Measurements from ENCODE around the gene RAD51C.
"Not testable (repeated sequence)": the region's sequence is repeated elsewhere in the genome, so short reads cannot be mapped to it uniquely, and the experiment has no call there.

Gene RAD51C

DNA sequence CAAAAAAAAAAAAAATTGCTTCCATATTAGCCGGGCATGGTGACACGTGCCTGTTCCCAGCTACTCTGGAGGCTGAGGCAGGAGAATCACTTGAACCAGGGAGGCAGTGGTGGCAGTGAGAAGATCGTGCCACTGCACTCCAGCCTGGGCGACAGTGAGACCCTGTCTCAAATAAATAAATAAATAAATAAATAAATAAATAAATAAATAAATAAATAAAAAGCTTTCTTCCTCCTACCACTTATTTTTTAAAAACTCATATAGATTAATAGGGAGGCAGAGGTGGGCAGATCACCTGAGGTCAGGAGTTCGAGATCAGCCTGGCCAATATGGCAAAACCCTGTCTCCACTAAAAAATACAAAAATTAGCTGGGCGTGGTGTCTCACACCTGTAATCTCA is 7.9 kb upstream of the RAD51C start:
- DNase-seq, result not testable (repeated sequence)

DNA sequence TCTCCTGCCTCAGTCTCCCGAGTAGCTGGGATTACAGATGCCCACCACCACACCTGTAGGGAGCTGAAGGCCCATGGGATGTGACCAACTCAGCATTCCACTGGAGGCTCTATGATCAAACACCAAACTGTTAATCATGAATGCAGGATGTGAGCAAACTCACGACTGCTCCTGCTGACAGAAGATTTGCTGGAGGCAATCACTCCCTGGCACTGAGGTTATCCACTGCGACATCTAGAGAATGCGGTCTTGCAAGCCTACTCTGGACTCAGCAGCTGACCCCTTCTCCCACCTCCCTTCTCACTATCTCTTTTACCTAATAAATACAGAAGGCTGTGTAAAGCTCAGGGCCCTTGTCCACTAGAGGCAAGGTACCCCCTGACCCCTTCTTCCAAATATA is 5.4 kb upstream of the RAD51C start:
- DNase-seq, result no peak

DNA sequence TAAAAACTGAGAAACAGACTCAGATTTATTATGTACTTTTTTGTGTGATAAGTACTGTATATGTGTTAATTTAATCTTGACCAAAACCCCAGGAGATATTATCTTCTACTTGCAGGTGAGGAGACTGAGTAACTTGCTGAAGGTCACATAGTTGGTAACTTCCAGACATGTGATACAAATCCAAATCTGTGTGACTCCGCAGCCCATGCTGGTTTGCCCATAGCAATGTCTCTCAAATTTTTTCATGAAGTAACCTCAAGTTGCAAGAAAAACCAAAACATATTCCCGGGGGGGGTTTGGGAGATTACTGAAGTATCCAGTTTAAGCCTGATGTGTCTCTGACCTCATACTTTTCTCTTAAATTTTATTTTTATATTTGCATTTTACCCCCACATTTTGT is 3.9 kb upstream of the RAD51C start:
- DNase-seq, result no peak

DNA sequence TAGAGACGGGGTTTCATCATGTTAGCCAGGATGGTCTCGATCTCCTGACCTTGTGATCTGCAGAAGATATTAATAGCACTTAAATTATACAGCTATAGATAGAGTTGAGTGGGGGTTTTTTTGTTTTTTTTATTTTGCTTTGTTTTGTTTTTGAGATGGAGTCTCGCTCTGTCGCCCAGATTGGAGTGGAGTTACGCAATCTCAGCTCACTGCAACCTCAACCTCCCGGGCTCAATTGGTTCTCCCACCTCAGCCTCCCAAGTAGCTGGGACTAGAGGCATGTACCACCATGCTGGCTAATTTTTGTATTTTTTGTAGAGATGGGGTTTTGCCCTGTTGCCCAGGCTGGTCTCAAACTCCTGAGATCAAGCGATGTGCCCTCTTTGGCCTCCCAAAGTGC is 2.4 kb upstream of the RAD51C start:
- not testable (repeated sequence) for DNase-seq

DNA sequence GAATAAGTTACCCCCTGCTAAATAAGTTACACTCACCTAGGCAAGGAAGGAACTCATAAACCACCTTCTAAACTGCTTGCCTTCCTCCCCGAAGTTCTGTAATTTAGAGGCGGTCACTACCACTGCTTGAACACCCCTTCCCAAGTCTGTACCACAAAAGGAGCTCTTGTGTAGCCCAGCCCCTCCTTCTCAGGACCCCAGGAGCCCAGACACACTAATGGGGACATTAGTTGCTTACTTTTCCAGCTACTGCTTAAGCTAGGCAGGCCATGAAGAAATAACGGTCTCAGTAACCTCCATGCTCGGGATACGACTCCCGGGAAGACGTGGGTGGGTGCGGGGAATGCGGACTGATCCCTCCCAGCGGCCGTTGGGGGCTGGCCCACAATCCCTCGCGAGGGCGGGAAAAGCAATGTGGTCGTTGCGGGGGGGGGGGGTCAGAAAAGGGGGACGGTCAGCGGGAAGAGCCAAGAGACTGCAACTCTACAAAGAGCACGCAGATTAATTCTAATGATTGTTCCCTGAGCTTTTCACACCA is 632 bp upstream of the RAD51C start, which contains the start of gene TEX14:
Gene TEX14, minus strand, starts transcription at position 345 of the 538 bp plus-strand sequence. CDS start 40,044 bp downstream, outside the sequence.
- DNase-seq, result no peak

DNA sequence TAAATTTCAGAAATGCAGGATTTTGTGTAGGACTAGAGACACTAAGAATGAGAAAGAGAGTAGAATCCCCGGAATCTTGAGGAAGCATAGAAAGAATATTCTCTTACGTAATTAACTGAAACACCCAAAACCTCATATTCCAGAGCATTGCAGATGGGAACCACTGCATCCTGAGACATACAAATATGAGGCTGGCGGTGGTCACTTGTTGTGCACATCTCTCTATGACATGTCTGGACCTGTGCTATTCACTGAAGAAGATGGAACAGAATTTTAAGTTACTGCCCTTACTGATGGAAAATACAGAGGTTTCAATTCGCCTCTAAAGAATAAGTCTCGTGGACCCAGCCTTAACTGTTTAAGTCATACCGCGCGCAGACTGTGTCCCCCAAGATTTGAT is 806 bp downstream of the RAD51C start:
- DNase-seq, result no peak

DNA sequence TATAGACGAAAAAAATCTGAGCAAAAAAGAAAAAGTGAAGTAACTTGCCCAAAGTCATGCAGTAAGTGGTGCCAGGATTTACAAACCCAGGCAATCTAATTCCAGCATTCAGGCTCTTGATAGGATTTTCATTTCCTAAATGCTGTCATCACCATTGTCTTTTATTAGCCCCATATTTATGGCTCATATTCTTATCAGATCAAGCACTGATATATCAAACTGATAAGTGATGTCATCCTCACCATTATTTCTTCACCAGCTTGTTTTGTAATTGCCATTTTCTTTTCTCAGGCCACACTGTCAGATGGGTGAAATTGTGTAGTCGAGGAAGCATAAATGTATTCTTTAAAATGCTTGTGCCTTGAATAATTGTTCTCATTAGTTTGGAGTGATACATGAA is 1.3 kb downstream of the RAD51C start:
- no peak for DNase-seq

DNA sequence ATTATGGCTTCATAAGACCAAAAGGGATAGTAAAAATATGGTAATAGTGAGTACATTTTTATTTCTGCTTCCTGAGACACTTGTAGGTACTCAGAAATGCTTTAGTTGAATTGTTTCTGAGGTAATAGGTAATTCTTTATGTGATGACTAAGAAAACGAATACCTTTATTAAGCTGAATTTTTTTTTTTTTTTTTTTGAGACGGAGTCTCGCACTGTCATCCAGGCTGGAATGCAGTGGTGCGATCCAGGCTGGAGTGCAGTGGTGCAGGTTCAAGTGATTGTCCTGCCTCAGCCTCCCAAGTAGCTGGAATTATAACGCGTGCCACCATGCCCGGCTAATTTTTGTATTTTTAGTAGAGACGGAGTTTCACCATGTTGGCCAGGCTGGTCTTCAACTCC is 1.9 kb downstream of the RAD51C start:
- no peak for DNase-seq

DNA sequence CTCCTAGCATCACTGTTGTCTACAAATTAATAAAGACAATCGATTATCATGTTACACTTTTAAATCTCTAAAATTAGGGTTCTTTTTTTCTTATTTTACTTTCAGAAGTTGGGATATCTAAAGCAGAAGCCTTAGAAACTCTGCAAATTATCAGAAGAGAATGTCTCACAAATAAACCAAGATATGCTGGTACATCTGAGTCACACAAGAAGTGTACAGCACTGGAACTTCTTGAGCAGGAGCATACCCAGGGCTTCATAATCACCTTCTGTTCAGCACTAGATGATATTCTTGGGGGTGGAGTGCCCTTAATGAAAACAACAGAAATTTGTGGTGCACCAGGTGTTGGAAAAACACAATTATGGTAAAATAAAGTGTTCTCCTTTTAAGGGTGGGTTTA is 2.4 kb downstream of the RAD51C start:
- no peak for DNase-seq

DNA sequence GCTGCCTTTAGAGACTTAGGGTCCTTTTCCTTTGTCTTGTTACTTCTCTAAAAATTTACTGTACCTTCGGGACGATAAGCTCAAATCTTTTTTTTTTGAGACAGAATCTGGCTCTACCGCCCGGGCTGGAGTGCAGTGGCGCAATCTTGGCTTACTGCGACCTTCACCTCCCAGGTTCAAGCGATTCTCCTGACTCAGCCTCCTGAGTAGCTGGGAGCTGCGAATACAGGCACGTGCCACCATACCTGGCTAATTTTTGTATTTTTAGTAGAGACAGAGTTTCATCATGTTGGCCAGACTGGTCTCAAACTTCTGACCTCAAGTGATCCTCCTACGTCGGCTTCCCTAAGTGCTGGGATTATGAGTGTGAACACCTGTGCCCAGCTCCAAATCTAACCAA is 7.4 kb downstream of the RAD51C start:
- no peak for DNase-seq

DNA sequence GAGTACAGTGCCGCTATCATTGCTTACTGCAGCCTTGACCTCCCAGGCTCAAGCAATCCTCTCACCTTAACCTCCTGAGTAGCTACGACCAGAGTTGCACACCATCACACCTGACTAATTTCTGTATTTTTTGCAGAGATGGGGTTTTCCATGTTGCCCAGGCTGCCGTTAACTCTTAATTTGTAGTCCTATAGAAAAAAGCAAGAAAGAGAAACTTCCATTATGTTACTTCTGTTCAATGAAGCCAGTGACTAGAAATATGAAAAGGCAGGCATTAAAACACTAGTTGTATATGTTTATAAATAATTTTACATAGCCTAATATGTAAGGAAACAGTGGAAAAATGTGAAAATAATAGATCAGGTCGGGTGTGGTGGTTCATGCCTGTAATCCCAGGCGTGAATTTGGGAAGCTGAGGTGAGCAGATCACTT is 9.7 kb downstream of the RAD51C start:
- DNase-seq, result no peak

DNA sequence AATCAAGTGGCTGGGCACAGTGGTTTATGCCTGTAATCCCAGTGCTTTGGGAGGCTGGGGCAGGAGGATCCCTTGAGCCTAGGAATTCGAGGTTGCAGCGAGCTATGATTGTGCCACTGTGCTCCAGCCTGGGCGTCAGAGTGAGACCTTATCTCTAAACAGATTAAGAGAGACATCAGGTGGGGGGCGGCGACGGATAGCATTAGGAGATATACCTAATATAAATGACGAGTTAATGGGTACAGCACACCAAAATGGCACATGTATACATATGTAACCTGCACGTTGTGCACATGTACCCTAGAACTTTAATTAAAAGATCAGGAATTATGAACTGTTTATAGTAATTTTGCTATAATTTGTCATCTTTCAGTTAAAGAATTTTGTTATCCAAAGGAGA is 10.3 kb downstream of the RAD51C start:
- no peak for DNase-seq

DNA sequence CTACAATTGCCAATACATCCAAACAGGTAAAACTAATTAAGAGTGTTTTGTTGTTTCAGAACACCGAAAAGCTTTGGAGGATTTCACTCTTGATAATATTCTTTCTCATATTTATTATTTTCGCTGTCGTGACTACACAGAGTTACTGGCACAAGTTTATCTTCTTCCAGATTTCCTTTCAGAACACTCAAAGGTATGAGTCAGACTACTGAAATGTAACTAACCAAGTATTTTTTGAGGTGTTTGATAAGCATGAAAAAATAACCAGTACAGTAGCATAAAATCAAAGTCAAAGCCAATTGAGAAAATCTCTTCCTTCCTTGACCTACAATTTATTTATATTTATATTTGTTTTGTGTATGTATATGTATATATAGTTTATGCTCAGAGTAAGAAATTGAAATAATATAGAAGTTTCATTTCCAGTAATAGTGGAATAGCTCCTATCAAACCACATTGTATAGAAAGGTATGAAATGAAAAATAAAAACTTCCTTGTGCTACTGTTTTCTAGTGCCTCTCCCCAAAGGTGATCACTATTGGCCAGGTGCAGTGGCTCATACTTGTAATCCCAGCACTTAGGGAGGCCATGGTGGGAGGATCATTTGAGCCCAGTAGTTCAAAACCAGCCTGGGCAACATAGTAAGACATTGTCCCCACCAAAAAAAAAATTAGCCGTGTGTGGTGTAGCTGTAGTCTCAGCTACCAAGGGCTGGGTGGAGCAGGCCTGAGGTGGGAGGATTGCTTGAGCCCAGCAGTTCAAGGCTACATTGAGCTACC is 10.9 kb downstream of the RAD51C start:
- DNase-seq, result no peak

DNA sequence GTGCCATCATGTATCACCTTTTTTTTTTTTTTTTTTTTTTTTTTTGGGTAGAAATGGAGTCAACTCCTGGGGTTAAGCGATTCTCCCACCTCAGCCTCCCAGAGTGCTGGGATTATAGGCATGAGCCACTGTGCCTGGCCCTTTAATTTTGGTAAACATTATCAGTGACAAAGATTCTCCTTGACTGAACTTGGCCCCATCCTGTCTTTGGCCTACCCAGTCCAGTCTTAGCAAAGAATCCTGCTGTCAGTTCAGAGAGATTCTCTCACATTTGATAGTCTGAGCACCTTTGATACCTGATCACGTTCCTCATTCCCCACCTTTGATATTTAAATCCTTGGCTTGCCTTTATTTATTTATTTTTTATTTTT is 11.5 kb downstream of the RAD51C start:
- no peak for DNase-seq

DNA sequence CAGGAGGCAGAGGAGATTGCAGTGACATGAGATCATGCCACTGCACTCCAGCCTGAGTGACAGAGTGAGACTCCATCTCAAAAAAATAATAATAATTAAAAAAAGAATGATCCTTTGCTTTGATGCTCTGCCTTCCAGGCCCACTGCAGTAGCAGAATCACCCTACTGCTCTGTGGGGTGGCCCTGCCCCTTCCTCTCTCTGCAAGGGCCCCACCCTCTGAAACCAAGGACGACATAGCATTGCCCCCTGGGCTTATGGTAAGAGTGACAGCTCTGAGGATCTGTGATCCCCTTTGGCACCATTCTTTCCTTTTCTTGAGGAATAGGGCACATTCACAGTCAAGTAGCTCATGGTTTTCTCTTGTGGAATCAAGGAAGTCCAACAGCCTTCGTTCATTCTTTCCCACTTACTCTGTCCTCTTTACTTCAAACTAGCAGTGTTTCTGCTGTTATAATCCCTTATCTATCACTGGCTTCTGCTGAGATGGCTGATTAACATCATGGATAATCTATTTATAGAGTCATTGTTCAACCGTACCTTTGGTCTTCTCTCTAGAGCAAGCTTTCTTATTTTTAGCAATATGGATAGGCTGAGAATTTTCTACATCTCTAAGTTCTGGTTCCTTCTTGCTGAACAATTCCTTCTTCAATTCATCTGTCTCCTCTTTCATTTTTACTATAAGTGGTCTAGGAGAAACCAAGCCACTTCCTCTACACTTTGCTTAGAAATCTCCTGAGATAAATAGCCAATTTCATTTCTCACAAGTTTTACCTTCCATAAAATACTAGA is 14.1 kb downstream of the RAD51C start:
- no peak for DNase-seq

DNA sequence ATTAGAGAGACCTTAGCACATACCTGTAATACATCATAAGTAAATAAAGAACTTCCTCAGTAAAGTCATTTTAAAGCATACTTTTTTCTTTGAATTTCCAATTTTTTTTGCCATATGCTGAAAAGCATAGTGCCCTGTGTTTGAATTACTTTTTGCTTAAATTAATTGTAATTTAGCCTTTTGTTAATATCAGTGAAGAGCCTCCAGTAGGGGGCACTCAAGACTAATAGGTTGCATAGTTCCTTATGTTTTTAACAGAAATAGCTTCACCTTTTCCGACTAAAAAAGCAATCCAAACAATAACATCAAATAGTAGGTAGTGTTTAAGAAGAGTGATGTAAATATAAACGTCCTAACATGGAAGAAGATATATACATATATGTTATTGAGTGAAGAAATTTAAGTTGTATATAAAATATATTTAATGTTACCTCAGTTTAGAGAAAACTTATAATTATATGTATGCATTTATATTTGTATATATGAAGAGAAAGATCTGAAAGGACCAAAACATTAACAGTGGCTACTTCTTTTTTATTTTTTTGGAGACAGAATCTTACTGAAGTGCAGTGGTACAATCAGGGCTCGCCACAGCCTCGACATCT is 18.6 kb downstream of the RAD51C start:
- DNase-seq, result no peak

DNA sequence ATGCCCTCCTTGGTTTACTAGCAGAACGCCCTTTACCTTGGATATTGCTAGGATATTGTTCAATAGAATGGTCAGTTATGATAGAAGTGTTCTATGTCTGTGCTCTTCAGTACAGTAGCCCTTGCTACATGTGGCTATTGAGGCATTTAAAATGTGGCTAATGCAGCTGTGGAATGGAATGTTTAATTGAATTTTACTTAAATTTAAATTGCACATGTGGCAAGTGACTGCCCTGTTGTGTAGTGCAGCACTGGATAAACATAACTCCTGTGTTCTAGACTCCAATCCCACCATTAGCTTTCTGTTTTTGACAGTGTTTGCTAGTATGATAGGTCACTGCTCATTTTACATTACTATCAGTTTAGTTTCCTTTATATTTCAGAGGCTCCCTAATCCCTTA is 29.9 kb downstream of the RAD51C start:
- DNase-seq, result no peak

DNA sequence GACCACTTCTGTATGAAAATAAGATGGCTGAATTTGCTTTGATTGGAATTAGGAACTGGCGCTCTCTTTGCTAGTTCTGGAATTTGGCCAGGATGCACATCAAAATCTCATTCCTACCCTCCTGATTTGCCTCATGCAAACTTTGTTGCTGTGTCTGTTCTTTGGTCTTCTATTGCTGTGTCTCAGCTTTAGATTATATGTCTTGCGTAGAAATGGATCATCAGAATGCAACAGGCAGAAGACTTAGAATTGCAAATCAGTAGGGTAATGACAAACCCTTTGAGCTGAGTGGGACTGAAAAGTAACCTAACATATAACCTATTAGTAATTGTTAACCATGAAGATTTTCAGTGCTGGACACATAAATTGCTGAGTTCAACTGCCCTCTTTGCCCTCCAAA is 30.3 kb downstream of the RAD51C start:
- no peak for DNase-seq

DNA sequence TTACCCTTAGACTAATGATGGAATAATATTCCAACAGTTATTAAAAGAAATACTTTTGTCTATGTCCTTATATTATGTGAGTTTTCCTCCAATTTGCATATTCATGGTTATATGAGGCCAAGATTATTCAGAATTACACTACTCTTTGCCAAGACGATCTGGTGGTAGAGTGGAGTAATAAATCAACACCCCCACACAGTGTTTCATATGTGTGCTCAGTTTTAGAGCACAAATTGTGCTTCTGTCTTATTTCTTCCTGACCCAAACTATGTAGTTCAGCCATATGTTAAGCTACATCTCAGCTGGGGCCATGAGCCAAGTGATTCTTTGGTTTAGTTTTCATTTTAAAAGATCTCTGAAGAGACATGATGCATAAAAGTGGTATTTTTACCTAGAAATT is 36.4 kb downstream of the RAD51C start:
- no peak for DNase-seq

DNA sequence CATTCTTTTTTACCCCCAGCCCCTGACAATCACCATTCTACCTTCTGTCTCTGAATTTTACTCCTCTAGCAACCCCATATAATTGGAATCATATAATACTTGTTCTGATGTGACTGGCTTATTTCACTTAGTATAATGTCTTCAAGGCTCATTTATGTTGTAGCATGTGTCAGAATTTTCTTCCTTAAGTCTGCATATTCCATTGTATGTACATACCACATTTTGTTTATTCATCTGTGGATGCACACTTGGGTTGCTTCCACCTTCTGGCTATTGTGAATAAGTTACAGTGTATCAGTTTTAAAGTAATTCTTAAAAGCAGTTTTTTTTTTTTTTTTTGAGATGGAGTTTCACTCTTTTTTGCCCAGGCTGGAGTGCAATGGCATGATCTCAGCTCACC is 38.5 kb downstream of the RAD51C start:
- DNase-seq, result no peak

DNA sequence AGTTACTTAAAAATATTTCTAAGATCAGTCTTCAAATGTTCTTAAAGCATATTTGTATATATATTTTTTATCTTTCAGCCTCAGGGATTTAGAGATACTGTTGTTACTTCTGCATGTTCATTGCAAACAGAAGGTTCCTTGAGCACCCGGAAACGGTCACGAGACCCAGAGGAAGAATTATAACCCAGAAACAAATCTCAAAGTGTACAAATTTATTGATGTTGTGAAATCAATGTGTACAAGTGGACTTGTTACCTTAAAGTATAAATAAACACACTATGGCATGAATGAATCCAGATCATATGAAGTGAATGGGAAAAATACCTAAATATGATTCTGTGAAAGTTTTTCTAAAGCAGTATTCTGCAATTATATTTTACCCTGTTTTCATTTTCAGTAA is 41.6 kb downstream of the RAD51C start:
- DNase-seq, result no peak

DNA sequence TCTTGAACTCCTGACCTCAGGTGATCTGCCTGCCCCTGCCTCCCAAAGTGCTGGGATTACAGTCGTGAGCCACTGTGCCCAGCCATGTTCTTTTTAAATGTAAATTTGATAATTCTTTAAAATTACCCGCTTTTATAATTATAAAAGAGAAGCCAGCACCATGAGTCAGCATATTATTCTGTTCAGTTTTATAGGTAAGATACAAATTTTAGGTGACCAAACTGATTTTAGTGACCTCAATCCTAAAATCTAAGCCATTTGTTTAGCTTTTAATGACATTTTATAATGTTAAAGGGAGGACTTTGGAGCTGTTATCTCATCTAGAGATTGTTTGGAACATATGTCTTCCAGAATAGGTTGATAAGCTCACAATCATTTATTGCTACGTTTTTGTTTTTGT is 42.4 kb downstream of the RAD51C start:
- no peak for DNase-seq

DNA sequence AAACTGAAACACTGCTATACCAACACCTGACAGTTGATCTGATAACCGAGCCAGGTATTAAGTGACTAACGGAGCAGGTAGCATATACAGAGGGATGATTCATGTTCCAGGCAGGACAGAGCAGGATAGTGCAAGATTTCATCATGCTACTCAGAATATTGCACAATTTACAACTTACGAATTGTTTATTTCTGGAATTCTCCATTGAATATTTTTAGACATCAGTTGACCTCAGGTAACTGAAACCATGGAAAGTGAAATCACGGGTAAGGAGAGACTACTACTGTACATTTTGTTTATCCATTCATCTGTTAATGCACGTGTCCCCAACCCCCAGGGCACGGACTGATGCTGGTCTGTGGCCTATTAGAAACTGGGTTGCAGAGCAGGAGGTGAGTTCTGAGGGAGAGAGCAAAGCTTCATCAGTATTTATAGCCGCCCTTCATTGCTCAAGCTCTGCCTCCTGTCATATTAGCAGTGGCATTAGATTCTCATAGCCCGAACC is 48.8 kb downstream of the RAD51C start:
- no peak for DNase-seq

DNA sequence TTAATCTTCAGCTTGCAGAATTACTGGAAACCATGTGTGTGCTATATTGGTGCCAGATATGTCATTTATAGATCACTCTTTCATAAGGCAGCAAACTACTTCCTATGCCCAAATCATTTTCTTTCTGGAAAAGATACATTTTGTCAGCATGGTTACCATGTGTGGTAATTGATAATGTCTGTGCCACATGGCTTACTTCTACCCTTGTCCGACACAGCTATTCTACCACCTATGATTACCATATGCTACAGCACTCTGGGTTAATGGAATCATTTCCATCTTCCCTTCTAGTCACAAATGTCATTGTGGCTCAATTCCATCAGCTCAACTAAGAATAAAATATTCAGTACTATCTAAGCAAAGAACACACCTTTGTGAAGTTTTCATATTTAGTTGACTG is 55.3 kb downstream of the RAD51C start:
- DNase-seq, result no peak
